Mesenchymal stem cell (in vitro differentiated cells and primary cell): ENCODE measurements around the gene CEACAM5.

ENCODE experiments used
- DNase-seq: peaks from one replicate; pipeline ENCODE4 v3.0.0-alpha.2; 2013
- H2AFZ ChIP-seq: one replicate; pipeline ENCODE4 v1.6.1; 2013; ENCODE audit warnings: low read depth, mild to moderate bottlenecking, control low read depth, inconsistent platforms, low read length, moderate library complexity
- H2AK5ac ChIP-seq: 2 replicates; pipeline ENCODE4 v1.6.1; 2013; ENCODE audit warnings: low read length, moderate library complexity, mild to moderate bottlenecking, inconsistent platforms; ENCODE audit not compliant: severe bottlenecking
- H2BK120ac ChIP-seq: one replicate; pipeline ENCODE4 v1.6.1; 2013; ENCODE audit warnings: low read depth, mild to moderate bottlenecking, inconsistent platforms, low read length, moderate library complexity
- H2BK12ac ChIP-seq, 2 experiments: one replicate each; pipeline ENCODE4 v1.6.1; 2013; ENCODE audit warnings: inconsistent platforms in 2 of 2, low read length in 2 of 2, mild to moderate bottlenecking in 2 of 2, moderate library complexity in 2 of 2, control low read depth in 1 of 2
- H2BK15ac ChIP-seq: one replicate; pipeline ENCODE4 v1.6.1; 2013; ENCODE audit warnings: mild to moderate bottlenecking, low read depth, inconsistent platforms; ENCODE audit not compliant: poor library complexity, severe bottlenecking
- H2BK5ac ChIP-seq: 2 replicates; pipeline ENCODE4 v1.6.1; 2013; ENCODE audit warnings: low read depth, mild to moderate bottlenecking, low read length, control low read depth, inconsistent platforms; ENCODE audit not compliant: poor library complexity, severe bottlenecking
- H3K14ac ChIP-seq, 2 experiments: one replicate each; pipeline ENCODE4 v1.6.1; 2013; ENCODE audit warnings: inconsistent platforms in 2 of 2, low read length in 2 of 2, control low read depth in 1 of 2, mild to moderate bottlenecking in 1 of 2, moderate library complexity in 1 of 2
- H3K18ac ChIP-seq, 2 experiments: one replicate each; pipeline ENCODE4 v1.6.1; 2013; ENCODE audit warnings: inconsistent platforms in 2 of 2, low read length in 2 of 2, control low read depth in 1 of 2, low read depth in 1 of 2, mild to moderate bottlenecking in 1 of 2
- H3K23ac ChIP-seq, 2 experiments: one replicate each; pipeline ENCODE4 v1.6.1; 2013; ENCODE audit warnings: inconsistent platforms in 2 of 2, low read length in 2 of 2, mild to moderate bottlenecking in 2 of 2, moderate library complexity in 2 of 2, control low read depth in 1 of 2
- H3K27ac ChIP-seq: 2 replicates; pipeline ENCODE4 v1.5.1; 2013; ENCODE audit warnings: mild to moderate bottlenecking, moderate library complexity, low read length, control low read depth, inconsistent platforms; ENCODE audit not compliant: poor library complexity, severe bottlenecking
- H3K27me3 ChIP-seq, 2 experiments: 2 replicates each; pipeline versions ENCODE4 v1.6.1 to v1.7.0; 2013; ENCODE audit warnings: low read length in 2 of 2, mild to moderate bottlenecking in 2 of 2, moderate library complexity in 2 of 2, control low read depth in 1 of 2, inconsistent platforms in 1 of 2; ENCODE audit not compliant: control insufficient read depth in 1 of 2, insufficient read depth in 1 of 2
- H3K36me3 ChIP-seq, 2 experiments: 2 replicates each; pipeline versions ENCODE4 v1.6.1 to v1.7.0; 2013; ENCODE audit warnings: low read length in 2 of 2, control low read depth in 1 of 2, inconsistent platforms in 1 of 2, low read depth in 1 of 2, mild to moderate bottlenecking in 1 of 2; ENCODE audit not compliant: insufficient read depth in 2 of 2, control insufficient read depth in 1 of 2
- H3K4ac ChIP-seq, 2 experiments: one replicate each; pipeline ENCODE4 v1.6.1; 2013; ENCODE audit warnings: inconsistent platforms in 2 of 2, low read length in 2 of 2, mild to moderate bottlenecking in 2 of 2, moderate library complexity in 2 of 2, control low read depth in 1 of 2, low read depth in 1 of 2
- H3K4me1 ChIP-seq: 2 replicates; pipeline ENCODE4 v1.6.1; 2013; ENCODE audit warnings: low read depth, low read length, control low read depth; ENCODE audit not compliant: control insufficient read depth, insufficient read depth
- H3K4me2 ChIP-seq: 2 replicates; pipeline ENCODE4 v1.6.1; 2013; ENCODE audit warnings: low read length, mild to moderate bottlenecking, inconsistent platforms; ENCODE audit not compliant: poor library complexity, severe bottlenecking
- H3K4me3 ChIP-seq, 2 experiments: 2 replicates each; pipeline versions ENCODE4 v1.5.1 to v1.7.0; 2013; ENCODE audit warnings: low read length in 2 of 2, mild to moderate bottlenecking in 2 of 2, control low read depth in 1 of 2, low read depth in 1 of 2; ENCODE audit not compliant: insufficient read depth in 1 of 2
- H3K79me1 ChIP-seq: replicated peaks from 2 replicates; pipeline ENCODE4 v1.6.1; 2013; ENCODE audit warnings: mild to moderate bottlenecking, control low read depth, low read length, inconsistent platforms; ENCODE audit not compliant: poor library complexity, severe bottlenecking
- H3K9ac ChIP-seq: 2 replicates; pipeline ENCODE4 v1.7.0; 2013; ENCODE audit warnings: mild to moderate bottlenecking, low read length, moderate library complexity
- H3K9me3 ChIP-seq: 2 replicates; pipeline ENCODE4 v1.7.0; 2013; ENCODE audit warnings: mild to moderate bottlenecking, low read length; ENCODE audit not compliant: control insufficient read depth
- H4K8ac ChIP-seq: one replicate; pipeline ENCODE4 v1.6.1; 2013; ENCODE audit warnings: inconsistent platforms, mild to moderate bottlenecking, low read length, moderate library complexity
- H4K91ac ChIP-seq: one replicate; pipeline ENCODE4 v1.6.1; 2013; ENCODE audit warnings: mild to moderate bottlenecking, low read length, inconsistent platforms
- WGBS: methylation state at CpG from one replicate; pipeline ENCODE4 v1.1.7; 2013; ENCODE audit warnings: mixed read lengths; 5-methylcytosine and 5-hydroxymethylcytosine counted together

Gene CEACAM5

GRCh38 chr19:41734585-41734984 is 26.2 kb downstream of the CEACAM5 start:
- Histone ChIP-seq H3K9ac (no peak overlapping the region), H3K79me1 (no peaks in the 10 kb centered on the region), H2AFZ (no peak overlapping the region), H3K4me3 (no peak overlapping the region), H3K4me2 (no peak overlapping the region), H2BK120ac (no peak overlapping the region), H3K36me3 (no peaks in the 10 kb centered on the region), H3K14ac (no peak overlapping the region), H3K9me3 (no peaks in the 10 kb centered on the region), H3K27me3 (peaks cover 6 to 42% of the 10 kb centered on the region in 2 experiments), H4K8ac (no peak overlapping the region), H2BK15ac (no peak overlapping the region), H3K23ac (no peak overlapping the region), H3K4me1 (no peaks in the 10 kb centered on the region), H3K18ac (no peak overlapping the region), H2AK5ac (no peak overlapping the region), H4K91ac (no peak overlapping the region), H2BK12ac (no peak overlapping the region), H2BK5ac (no peak overlapping the region), H3K4ac (no peak overlapping the region), H3K27ac (no peak overlapping the region)
- 64% methylated on average over 3 of the region's 3 CpGs for WGBS
- no peak for DNase-seq

DNA sequence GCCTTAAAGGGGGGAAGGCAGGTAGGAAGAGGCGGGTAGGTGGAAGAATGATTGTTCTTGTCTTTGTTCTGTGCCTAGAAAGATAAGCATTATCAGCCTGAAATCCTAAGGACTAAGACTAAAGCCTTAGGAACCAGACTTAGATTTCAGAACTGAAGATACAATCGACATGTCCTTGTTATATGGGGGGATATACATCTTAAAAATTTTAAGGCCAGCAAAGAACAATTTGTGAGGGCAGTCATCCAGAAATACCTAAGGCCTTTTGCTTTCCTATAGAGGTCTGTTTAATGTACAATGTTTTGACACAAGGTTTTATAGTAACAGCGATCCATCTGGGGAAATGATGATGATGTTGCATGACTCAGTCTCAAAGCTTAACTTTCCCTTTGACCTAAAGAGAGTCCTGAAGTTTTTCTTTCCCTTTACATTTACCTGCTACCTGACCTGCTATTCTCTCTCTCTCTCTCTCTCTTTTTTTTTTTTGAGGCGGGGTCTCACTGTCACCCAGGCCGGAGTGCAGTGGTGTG is 26.7 kb downstream of the CEACAM5 start:
- Histone ChIP-seq H3K4ac (no peak overlapping the region), H3K4me1 (no peaks in the 10 kb centered on the region), H2BK5ac (no peak overlapping the region), H4K91ac (no peak overlapping the region), H3K14ac (no peak overlapping the region), H3K79me1 (no peaks in the 10 kb centered on the region), H2AFZ (no peak overlapping the region), H3K23ac (no peak overlapping the region), H2BK120ac (no peak overlapping the region), H2BK15ac (no peak overlapping the region), H3K4me3 (no peak overlapping the region), H2BK12ac (no peak overlapping the region), H3K27ac (no peak overlapping the region), H2AK5ac (no peak overlapping the region), H4K8ac (no peak overlapping the region), H3K18ac (no peak overlapping the region), H3K9me3 (no peaks in the 10 kb centered on the region), H3K27me3 (peaks cover 6 to 41% of the 10 kb centered on the region in 2 experiments), H3K4me2 (no peak overlapping the region), H3K36me3 (no peaks in the 10 kb centered on the region), H3K9ac (no peak overlapping the region)
- no peak for DNase-seq
- 73% methylated on average over 3 of the region's 5 CpGs for WGBS

GRCh38 chr19:41739361-41739760 is 30.9 kb downstream of the CEACAM5 start:
- no peak overlapping the region for H3K14ac ChIP-seq
- H3K9me3 ChIP-seq = no peaks in the 10 kb centered on the region
- H3K18ac ChIP-seq = no peak overlapping the region
- H2BK15ac ChIP-seq = no peak overlapping the region
- no peak overlapping the region for H4K8ac ChIP-seq
- H2AFZ ChIP-seq = no peak overlapping the region
- no peak overlapping the region for H2BK120ac ChIP-seq
- 11% methylated on average over 2 of the region's 3 CpGs for WGBS
- H2AK5ac ChIP-seq = no peak overlapping the region
- H3K4me1 ChIP-seq = no peaks in the 10 kb centered on the region
- H3K27me3 ChIP-seq = peaks cover 6 to 29% of the 10 kb centered on the region in 2 experiments
- H3K27ac ChIP-seq = no peak overlapping the region
- no peak overlapping the region for H3K4me2 ChIP-seq
- H3K79me1 ChIP-seq = no peaks in the 10 kb centered on the region
- H3K4me3 ChIP-seq = no peak overlapping the region
- H3K4ac ChIP-seq = no peak overlapping the region
- H2BK5ac ChIP-seq = no peak overlapping the region
- H3K36me3 ChIP-seq = no peaks in the 10 kb centered on the region
- no peak for DNase-seq
- H3K9ac ChIP-seq = no peak overlapping the region
- H2BK12ac ChIP-seq = no peak overlapping the region
- H4K91ac ChIP-seq = no peak overlapping the region
- H3K23ac ChIP-seq = no peak overlapping the region

- Histone ChIP-seq H3K4me3 (no peak overlapping the region), H3K4ac (no peak overlapping the region), H4K8ac (no peak overlapping the region), H3K36me3 (no peaks in the 10 kb centered on the region), H4K91ac (no peak overlapping the region), H3K9me3 (no peaks in the 10 kb centered on the region), H2BK120ac (no peak overlapping the region), H3K4me1 (no peaks in the 10 kb centered on the region), H3K23ac (no peak overlapping the region), H3K27ac (no peak overlapping the region), H3K18ac (no peak overlapping the region), H2BK12ac (no peak overlapping the region), H3K14ac (no peak overlapping the region), H2BK5ac (no peak overlapping the region), H2AK5ac (no peak overlapping the region), H3K27me3 (peaks cover 12 to 34% of the 10 kb centered on the region in 2 experiments), H2BK15ac (no peak overlapping the region), H2AFZ (no peak overlapping the region), H3K9ac (no peak overlapping the region), H3K79me1 (no peaks in the 10 kb centered on the region), H3K4me2 (no peak overlapping the region)
- WGBS = 37% methylated on average over 5 of the region's 5 CpGs
- no peak for DNase-seq
These were observed 32.2 kb downstream of the CEACAM5 start for GRCh38 chr19:41740415-41741243.
